Mammary epithelial cell (primary cell): ENCODE data around the gene MAP2K1.

Source experiments
- EZH2 ChIP-seq: IDR thresholded peaks from 2 replicates; pipeline ENCODE4 v1.6.1; 2012; ENCODE audit warnings: low read length, inconsistent platforms, borderline replicate concordance
- TF ChIP-seq, protein P1 (sequence below), 2 donors: IDR thresholded peaks in 1 of 2; conservative IDR thresholded peaks in 1 of 2; 2 replicates each; pipeline ENCODE4 v1.5.1; 2011 to 2012; ENCODE audit warnings: inconsistent platforms in 2 of 2, low read length in 2 of 2, mild to moderate bottlenecking in 2 of 2, control low read depth in 1 of 2, low read depth in 1 of 2; ENCODE audit not compliant: insufficient read depth in 1 of 2; ENCODE audit errors: extremely low read depth in 1 of 2

GRCh38 chr15:66389098-66389858 lies 2.6 kb downstream of the MAP2K1 start:
- TF ChIP-seq, protein P1, sequence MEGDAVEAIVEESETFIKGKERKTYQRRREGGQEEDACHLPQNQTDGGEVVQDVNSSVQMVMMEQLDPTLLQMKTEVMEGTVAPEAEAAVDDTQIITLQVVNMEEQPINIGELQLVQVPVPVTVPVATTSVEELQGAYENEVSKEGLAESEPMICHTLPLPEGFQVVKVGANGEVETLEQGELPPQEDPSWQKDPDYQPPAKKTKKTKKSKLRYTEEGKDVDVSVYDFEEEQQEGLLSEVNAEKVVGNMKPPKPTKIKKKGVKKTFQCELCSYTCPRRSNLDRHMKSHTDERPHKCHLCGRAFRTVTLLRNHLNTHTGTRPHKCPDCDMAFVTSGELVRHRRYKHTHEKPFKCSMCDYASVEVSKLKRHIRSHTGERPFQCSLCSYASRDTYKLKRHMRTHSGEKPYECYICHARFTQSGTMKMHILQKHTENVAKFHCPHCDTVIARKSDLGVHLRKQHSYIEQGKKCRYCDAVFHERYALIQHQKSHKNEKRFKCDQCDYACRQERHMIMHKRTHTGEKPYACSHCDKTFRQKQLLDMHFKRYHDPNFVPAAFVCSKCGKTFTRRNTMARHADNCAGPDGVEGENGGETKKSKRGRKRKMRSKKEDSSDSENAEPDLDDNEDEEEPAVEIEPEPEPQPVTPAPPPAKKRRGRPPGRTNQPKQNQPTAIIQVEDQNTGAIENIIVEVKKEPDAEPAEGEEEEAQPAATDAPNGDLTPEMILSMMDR (conservative IDR thresholded peaks at IDR 0.05 in 1 of 2, IDR thresholded peaks at IDR 0.05 in 1 of 2; ENCODE audit: extremely low read depth in 1 of 2, insufficient read depth in 1 of 2, low read depth in 1 of 2, low read length in 2 of 2) = no peak
- TF ChIP-seq EZH2 = no peak
